PC-9 (cell line): ENCODE measurements around the gene DTYMK. TPM values are rescaled to one million over a fixed set of nuclear protein-coding genes. Genes with fewer than 3 reads are reported as not detected.

Experiments used
- BruUV-seq: library from RNA; stranded (reverse); fragments of 400-500 nt; replicated peaks from 2 replicates; lab custom pipeline; 2021; lab: Mats Ljungman, UMichigan
- CTCF ChIA-PET: fragments of 300-600 bp; sonication (Branson Sonifier 250); formaldehyde crosslinking; loops from one replicate; lab custom pipeline; 2022; ENCODE audit warnings: antibody characterized with exemption; lab: Charles Lee
- POLR2A ChIA-PET: fragments of 300-600 bp; sonication (Branson Sonifier 250); formaldehyde crosslinking; loops from one replicate; lab custom pipeline; 2022; ENCODE audit warnings: antibody characterized with exemption; ENCODE audit not compliant: unreplicated experiment; lab: Charles Lee
- DNase-seq, 2 experiments: peaks; one replicate each; pipeline versions ENCODE4 v3.0.0 to v3.0.0-alpha.2; 2015 to 2022; ENCODE audit warnings: mixed read lengths in 1 of 2
- H2AFZ ChIP-seq: fragments of 200-600 bp; sonication (generic); 2 replicates; pipeline ENCODE4 v1.8.1; 2017; ENCODE audit warnings: antibody characterized with exemption
- H3F3A ChIP-seq: fragments of 200-600 bp; sonication (generic); 2 replicates; pipeline ENCODE4 v1.8.1; 2017; ENCODE audit warnings: antibody characterized with exemption, mild to moderate bottlenecking, low read depth; ENCODE audit not compliant: insufficient read depth
- H3K27ac ChIP-seq: fragments of 200-600 bp; sonication (generic); 2 replicates; pipeline ENCODE4 v1.6.1; 2016; ENCODE audit warnings: mixed run types
- H3K27me3 ChIP-seq: fragments of 200-600 bp; sonication (generic); 2 replicates; pipeline ENCODE4 v1.6.1; 2016; ENCODE audit warnings: low read depth, mixed run types; ENCODE audit not compliant: insufficient read depth
- H3K36me3 ChIP-seq: fragments of 200-600 bp; sonication (generic); 2 replicates; pipeline ENCODE4 v1.6.1; 2016; ENCODE audit warnings: low read depth, mixed run types
- H3K4me1 ChIP-seq: fragments of 200-600 bp; sonication (generic); replicated peaks from 2 replicates; pipeline ENCODE4 v1.6.1; 2016; ENCODE audit warnings: mixed run types; ENCODE audit not compliant: insufficient read depth
- H3K4me2 ChIP-seq: fragments of 200-600 bp; sonication (generic); 2 replicates; pipeline ENCODE4 v1.6.1; 2017; ENCODE audit warnings: mixed run types
- H3K4me3 ChIP-seq: fragments of 200-600 bp; sonication (generic); 2 replicates; pipeline ENCODE4 v1.6.1; 2016; ENCODE audit warnings: mixed run types
- H3K79me2 ChIP-seq: fragments of 200-600 bp; sonication (generic); 2 replicates; pipeline ENCODE4 v1.6.1; 2017; ENCODE audit warnings: low read depth, mixed run types
- H3K9me2 ChIP-seq: fragments of 200-600 bp; sonication (generic); 2 replicates; pipeline ENCODE4 v1.8.1; 2017; ENCODE audit warnings: mild to moderate bottlenecking; ENCODE audit not compliant: insufficient read depth
- H3K9me3 ChIP-seq: fragments of 200-600 bp; sonication (generic); 2 replicates; pipeline ENCODE4 v1.8.1; 2016; ENCODE audit warnings: low read depth; ENCODE audit not compliant: insufficient read depth
- H4K20me1 ChIP-seq: fragments of 200-600 bp; sonication (generic); 2 replicates; pipeline ENCODE4 v1.8.1; 2017; ENCODE audit not compliant: insufficient read depth
- CTCF ChIP-seq: fragments of 200-600 bp; sonication (generic); conservative IDR thresholded peaks from 2 replicates; pipeline ENCODE4 v1.6.1; 2017; ENCODE audit warnings: mixed run types, antibody characterized with exemption, mild to moderate bottlenecking, moderate library complexity
- EZH2 ChIP-seq: fragments of 200-600 bp; sonication (generic); IDR thresholded peaks from 2 replicates; pipeline ENCODE4 v1.8.0; 2017; ENCODE audit warnings: antibody characterized with exemption, low read depth
- intact Hi-C: fragments of 100-400 bp; cut with micrococcal nuclease; formaldehyde crosslinking; loops from one replicate; pipeline ENCODE4 v1.10.0; 2022; ENCODE audit not compliant: unreplicated experiment
- total RNA-seq: library from RNA; stranded (reverse); gene quantifications from 2 replicates; pipeline ENCODE4 v1.2.3, GENCODE V29; 2021

DTYMK gene
- total RNA-seq, 1 experiment from 2014 or later = 183 TPM

- Histone ChIP-seq H3K9me2 (no peaks in the 10 kb centered on the region), H3K9me3 (peaks cover 8% of the 10 kb centered on the region), H3K4me3 (peak overlapping the region; percentile 99), H3K4me1 (peaks cover 18% of the 10 kb centered on the region), H2AFZ (peak overlapping the region; percentile 56), H3K27ac (peak overlapping the region; percentile 89; the same call in 1 of the 2 replicates), H3K79me2 (peaks cover 31% of the 10 kb centered on the region), H3K4me2 (peak overlapping the region; percentile 100), H4K20me1 (peaks cover 15% of the 10 kb centered on the region), H3K27me3 (no peaks in the 10 kb centered on the region), H3F3A (peaks cover 35% of the 10 kb centered on the region), H3K36me3 (peaks cover 19% of the 10 kb centered on the region)
- ChIA-PET POLR2A (interaction anchor here (0.5 to 2.0 kb wide), 8 partner anchors 13 to 1268 kb away, joined by 4 to 62 read pairs (median 6); partner anchors contain the start of genes D2HGDH and DTYMK), CTCF (interaction anchor here (0.7 to 1.6 kb wide), 3 partner anchors 16 to 176 kb away, joined by 3 to 5 read pairs (median 4); partner anchors contain the start of gene DTYMK)
- peak; percentile 81 to 97 for DNase-seq
- TF ChIP-seq CTCF = peak; percentile 66
- no peak for TF ChIP-seq EZH2
- intact Hi-C loops = loop anchor here (1.0 to 10.0 kb wide), 3 partner anchors 32 to 348 kb away; partner anchors contain the start of genes D2HGDH and FARP2
- BruUV-seq = no TSS peak
Observed at GRCh38 chr2:241702155-241703031, 15.8 kb upstream of the DTYMK start.

- H2AFZ ChIP-seq = peak within 1 kb of the TSS; percentile 63
- TSS peak; percentile 92 for BruUV-seq
- no peak; the same call in 1 of the 2 replicates for TF ChIP-seq CTCF
- no peak for TF ChIP-seq EZH2
- ChIA-PET POLR2A (interaction anchor here (0.6 to 2.0 kb wide), 6 partner anchors 15 to 422 kb away, joined by 3 to 62 read pairs (median 7); partner anchors contain the start of genes D2HGDH and DTYMK), CTCF (interaction anchor here (0.6 to 1.6 kb wide), 4 partner anchors 15 to 394 kb away, joined by 3 to 5 read pairs (median 4); partner anchors contain the start of gene DTYMK)
- peaks cover 31% of the 10 kb centered on the region for H3K79me2 ChIP-seq
- peaks cover 12% of the 10 kb centered on the region for H3K36me3 ChIP-seq
- H3K4me3 ChIP-seq = peak within 1 kb of the TSS; percentile 99
- H3K4me1 ChIP-seq = peaks cover 18% of the 10 kb centered on the region
- no peaks in the 10 kb centered on the region for H3K9me2 ChIP-seq
- H3K27me3 ChIP-seq = no peaks in the 10 kb centered on the region
- peak within 1 kb of the TSS; percentile 89 for H3K27ac ChIP-seq
- intact Hi-C loops = loop anchor here (1.0 to 10.0 kb wide), 7 partner anchors 15 to 387 kb away; partner anchors contain the start of genes D2HGDH, DTYMK, FARP2 and HDLBP
- peaks cover 6% of the 10 kb centered on the region for H3K9me3 ChIP-seq
- H3K4me2 ChIP-seq = peak within 1 kb of the TSS; percentile 100
- H4K20me1 ChIP-seq = peaks cover 15% of the 10 kb centered on the region
- peaks cover 40% of the 10 kb centered on the region for H3F3A ChIP-seq
- DNase-seq = peak; percentile 81 to 100
Observed at GRCh38 chr2:241701399-241702154, 15.0 kb upstream of the DTYMK start, which contains the start of gene ING5. ING5 (plus strand) TSS chr2:241702039; CDS start chr2:241702066, 27 bp downstream.
